GM18507 (cell line): Measurements from ENCODE around the gene RAPGEF1.
A peak's percentile ranks its signal among the peaks of the same experiment; 100 is the strongest.

Experiments used
- DNase-seq: peaks from one replicate; pipeline ENCODE4 v3.0.0; 2011; ENCODE audit warnings: low read depth; ENCODE audit not compliant: insufficient read length; ENCODE audit errors: extremely low spot score
- FAIRE-seq: peaks from 2 replicates; lab custom pipeline; 2011; peaks lifted over from hg19 to GRCh38; lab: Jason Lieb, UNC

The RAPGEF1 gene

GRCh38 chr9:131603199-131603598 lies 136.7 kb downstream of the RAPGEF1 start:
- no peak for FAIRE-seq
- DNase-seq: no peak

- FAIRE-seq (no peak), DNase-seq (no peak)
Observed at GRCh38 chr9:131601683-131602181, 138.1 kb downstream of the RAPGEF1 start.

GRCh38 chr9:131598121-131598520 lies 141.8 kb downstream of the RAPGEF1 start:
- no peak for FAIRE-seq
- DNase-seq: no peak

- FAIRE-seq (no peak), DNase-seq (no peak)
Observed at GRCh38 chr9:131597246-131597645, 142.6 kb downstream of the RAPGEF1 start.

GRCh38 chr9:131596430-131596743 lies 143.5 kb downstream of the RAPGEF1 start:
- DNase-seq (no peak), FAIRE-seq (no peak)

- FAIRE-seq: no peak
- no peak for DNase-seq
Observed at GRCh38 chr9:131595696-131596429, 144.0 kb downstream of the RAPGEF1 start.

GRCh38 chr9:131594906-131595665 lies 144.8 kb downstream of the RAPGEF1 start:
- no peak for DNase-seq
- no peak for FAIRE-seq

- FAIRE-seq (no peak), DNase-seq (no peak)
Observed at GRCh38 chr9:131593936-131594665, 145.8 kb downstream of the RAPGEF1 start.

- FAIRE-seq (no peak), DNase-seq (no peak)
Observed at GRCh38 chr9:131593091-131593820, 146.6 kb downstream of the RAPGEF1 start.

- no peak for FAIRE-seq
- no peak for DNase-seq
Observed at GRCh38 chr9:131591845-131592208, 148.0 kb downstream of the RAPGEF1 start.

- FAIRE-seq (peak; percentile 88), DNase-seq (peak; percentile 61)
Observed at GRCh38 chr9:131590907-131591844, 148.7 kb downstream of the RAPGEF1 start.

- FAIRE-seq (no peak), DNase-seq (no peak)
Observed at GRCh38 chr9:131590449-131590848, 149.4 kb downstream of the RAPGEF1 start.

- DNase-seq (no peak), FAIRE-seq (no peak)
Observed at GRCh38 chr9:131589993-131590392, 149.9 kb downstream of the RAPGEF1 start.

- DNase-seq (no peak), FAIRE-seq (no peak)
Observed at GRCh38 chr9:131589124-131589711, 150.7 kb downstream of the RAPGEF1 start.

GRCh38 chr9:131588396-131588795 lies 151.5 kb downstream of the RAPGEF1 start:
- FAIRE-seq: no peak

GRCh38 chr9:131587906-131588305 lies 152.0 kb downstream of the RAPGEF1 start:
- FAIRE-seq (no peak), DNase-seq (no peak)

More at GRCh38 chr9:131588396-131588795, 151.5 kb downstream of the RAPGEF1 start:
- no peak for DNase-seq

GRCh38 chr9:131587331-131587730 lies 152.5 kb downstream of the RAPGEF1 start:
- no peak for DNase-seq
- FAIRE-seq: no peak

- FAIRE-seq (peak; percentile 75), DNase-seq (no peak)
Observed at GRCh38 chr9:131585375-131585774, 154.5 kb downstream of the RAPGEF1 start.
